PC-3 (cell line): ENCODE measurements around the gene PCDHA5. TPM values are rescaled to one million over a fixed set of nuclear protein-coding genes. Genes with fewer than 3 reads are reported as not detected.
"Not testable (repeated sequence)": the region's sequence is repeated elsewhere in the genome, so short reads cannot be mapped to it uniquely, and the experiment has no call there.

Experiments used
- ATAC-seq: fragments of 200-7000 bp; cut with Tn5 transposase; 2 replicates; pipeline ENCODE4 v1.9.1; 2020; ENCODE audit warnings: mild to moderate bottlenecking, moderate library complexity
- BruUV-seq: library from RNA; stranded (reverse); fragments of 400-500 nt; replicated peaks from 2 replicates; lab custom pipeline; 2021; lab: Mats Ljungman, UMichigan
- CTCF ChIA-PET: fragments of 300-600 bp; sonication (Branson Sonifier 250); formaldehyde crosslinking; loops from one replicate; lab custom pipeline; 2022; ENCODE audit warnings: antibody characterized with exemption; lab: Charles Lee
- POLR2A ChIA-PET: fragments of 300-600 bp; sonication (Branson Sonifier 250); formaldehyde crosslinking; loops from one replicate; lab custom pipeline; 2022; ENCODE audit warnings: antibody characterized with exemption; ENCODE audit not compliant: unreplicated experiment; lab: Charles Lee
- DNase-seq: peaks from one replicate; pipeline ENCODE4 v3.0.0-alpha.2; 2015
- H2AFZ ChIP-seq: fragments of 300-600 bp; sonication (generic); 2 replicates; pipeline ENCODE4 v1.6.0; 2016; ENCODE audit warnings: antibody characterized with exemption, low read length
- H3F3A ChIP-seq: fragments of 300-600 bp; sonication (generic); one replicate; pipeline ENCODE4 v1.6.0; 2017; ENCODE audit warnings: antibody characterized with exemption, low read length, control low read depth, mild to moderate bottlenecking; ENCODE audit not compliant: unreplicated experiment
- H3K27ac ChIP-seq: fragments of 300-600 bp; sonication (generic); 2 replicates; pipeline ENCODE4 v1.5.1; 2016; ENCODE audit warnings: mild to moderate bottlenecking, low read length
- H3K27me3 ChIP-seq: fragments of 300-600 bp; sonication (generic); 2 replicates; pipeline ENCODE4 v1.6.1; 2016; ENCODE audit warnings: low read length, mixed read lengths
- H3K36me3 ChIP-seq: fragments of 300-600 bp; sonication (generic); 2 replicates; pipeline ENCODE4 v1.6.1; 2016; ENCODE audit warnings: low read depth, mixed run types, low read length, mixed read lengths
- H3K4me1 ChIP-seq: fragments of 300-600 bp; sonication (generic); 2 replicates; pipeline ENCODE4 v1.5.1; 2016; ENCODE audit warnings: low read length; ENCODE audit not compliant: insufficient read depth
- H3K4me2 ChIP-seq: fragments of 300-600 bp; sonication (generic); 2 replicates; pipeline ENCODE4 v1.6.0; 2016; ENCODE audit warnings: low read length
- H3K4me3 ChIP-seq: fragments of 300-600 bp; sonication (generic); 2 replicates; pipeline ENCODE4 v1.5.1; 2016; ENCODE audit warnings: mild to moderate bottlenecking, low read length, mixed read lengths
- H3K79me2 ChIP-seq: fragments of 300-600 bp; sonication (generic); 2 replicates; pipeline ENCODE4 v1.6.1; 2017; ENCODE audit warnings: low read length, mixed read lengths
- H3K9ac ChIP-seq: fragments of 300-600 bp; sonication (generic); 2 replicates; pipeline ENCODE4 v1.6.0; 2016; ENCODE audit warnings: mild to moderate bottlenecking, low read length
- H3K9me2 ChIP-seq: fragments of 300-600 bp; sonication (generic); replicated peaks from 2 replicates; pipeline ENCODE4 v1.6.1; 2016; ENCODE audit warnings: mixed run types, low read length, mixed read lengths
- H3K9me3 ChIP-seq: fragments of 300-600 bp; sonication (generic); 2 replicates; pipeline ENCODE4 v1.6.1; 2016; ENCODE audit warnings: low read length, mixed read lengths
- H4K20me1 ChIP-seq: fragments of 300-600 bp; sonication (generic); 2 replicates; pipeline ENCODE4 v1.6.1; 2016; ENCODE audit warnings: low read length, mixed read lengths
- CTCF ChIP-seq: fragments of 300-600 bp; sonication (generic); conservative IDR thresholded peaks from 2 replicates; pipeline ENCODE4 v1.5.1; 2017; ENCODE audit warnings: antibody characterized with exemption, low read depth, mild to moderate bottlenecking, low read length
- EZH2 ChIP-seq: fragments of 300-600 bp; sonication (generic); IDR thresholded peaks from one replicate; pipeline ENCODE4 v1.6.1; 2017; ENCODE audit warnings: antibody characterized with exemption, mild to moderate bottlenecking, low read length; ENCODE audit not compliant: unreplicated experiment
- EZH2phosphoT487 ChIP-seq: fragments of 300-600 bp; sonication (generic); IDR thresholded peaks from 2 replicates; pipeline ENCODE4 v1.6.1; 2018; ENCODE audit warnings: mild to moderate bottlenecking, antibody characterized with exemption, low read length, borderline replicate concordance
- intact Hi-C: fragments of 100-400 bp; cut with micrococcal nuclease; formaldehyde crosslinking; loops from 2 replicates; pipeline ENCODE4 v1.9.0; 2023
- total RNA-seq: library from RNA; depleted of rRNA; stranded (reverse); fragments of >200 nt; gene quantifications from 2 replicates; pipeline ENCODE4 v1.2.3, GENCODE V29; 2014

PCDHA5 gene
- total RNA-seq, 1 experiment from 2014 or later = 1.5 TPM

- BruUV-seq, CTCF ChIA-PET, intact Hi-C loops, H3K4me3 ChIP-seq, H3K9me3 ChIP-seq, H3K36me3 ChIP-seq, H3K27me3 ChIP-seq, H3K4me1 ChIP-seq, POLR2A ChIA-PET, DNase-seq, H3K27ac ChIP-seq, H4K20me1 ChIP-seq, ATAC-seq, H3K9ac ChIP-seq, H3K9me2 ChIP-seq, H3F3A ChIP-seq, H3K4me2 ChIP-seq, H2AFZ ChIP-seq, H3K79me2 ChIP-seq: not testable (repeated sequence)
Measured at GRCh38 chr5:140802381-140802780, 19.0 kb upstream of the PCDHA5 start.

GRCh38 chr5:140802781-140803271 is 18.6 kb upstream of the PCDHA5 start:
- Histone ChIP-seq H3F3A (no peaks in the 10 kb centered on the region), H3K79me2 (no peaks in the 10 kb centered on the region), H3K27me3 (no peaks in the 10 kb centered on the region), H3K36me3 (no peaks in the 10 kb centered on the region), H4K20me1 (no peaks in the 10 kb centered on the region), H3K9me2 (no peaks in the 10 kb centered on the region), H2AFZ (no peak overlapping the region), H3K4me3 (no peak overlapping the region), H3K4me2 (no peak overlapping the region), H3K27ac (no peak overlapping the region), H3K9ac (no peak overlapping the region), H3K9me3 (no peaks in the 10 kb centered on the region), H3K4me1 (no peaks in the 10 kb centered on the region)
- ATAC-seq = no peak
- POLR2A ChIA-PET = no interaction called here
- TF ChIP-seq EZH2 (no peak), EZH2phosphoT487 (no peak), CTCF (no peak)
- BruUV-seq = no TSS peak
- CTCF ChIA-PET = no interaction called here
- intact Hi-C loops = no loop called here
- no peak for DNase-seq

GRCh38 chr5:140806834-140807775 is 14.3 kb upstream of the PCDHA5 start, which contains the start of gene PCDHA4:
PCDHA4 (plus strand) TSS chr5:140807068.
- ATAC-seq = peak; percentile 89
- TF ChIP-seq CTCF (peak; percentile 57), EZH2 (no peak)
- peak within 1 kb of the TSS; percentile 94 for H2AFZ ChIP-seq
- peak within 1 kb of the TSS; percentile 56 for H3K9ac ChIP-seq
- H3K9me2 ChIP-seq = no peaks in the 10 kb centered on the region
- H3K4me2 ChIP-seq = peak within 1 kb of the TSS; percentile 75
- ChIA-PET CTCF (interaction anchor here (0.6 to 1.5 kb wide), 2 partner anchors 14 to 266 kb away, joined by 6 to 9 read pairs; partner anchors contain the start of gene PCDHA5), POLR2A (no interaction called here)
- H3K79me2 ChIP-seq = no peaks in the 10 kb centered on the region
- no peaks in the 10 kb centered on the region for H3K9me3 ChIP-seq
- H3K27me3 ChIP-seq = no peaks in the 10 kb centered on the region
- peak; percentile 59 for DNase-seq
- intact Hi-C loops = loop anchor here (1.0 to 2.0 kb wide), 3 partner anchors 34 to 234 kb away; partner anchors contain the start of genes PCDHA12 and PCDHA8
- H3K4me3 ChIP-seq = peak within 1 kb of the TSS; percentile 72
- H3K4me1 ChIP-seq = no peaks in the 10 kb centered on the region
- H3K36me3 ChIP-seq = no peaks in the 10 kb centered on the region
- no peak within 1 kb of the TSS for H3K27ac ChIP-seq
- H4K20me1 ChIP-seq = no peaks in the 10 kb centered on the region
- BruUV-seq = TSS peak; percentile 88
- no peaks in the 10 kb centered on the region for H3F3A ChIP-seq

- H3K4me2 ChIP-seq, ATAC-seq, intact Hi-C loops, H3K9me2 ChIP-seq, H3K79me2 ChIP-seq, H3K27ac ChIP-seq, H3K4me1 ChIP-seq, H3K9ac ChIP-seq, H3K36me3 ChIP-seq, H2AFZ ChIP-seq, H3F3A ChIP-seq, POLR2A ChIA-PET, H3K27me3 ChIP-seq, H4K20me1 ChIP-seq, H3K4me3 ChIP-seq, BruUV-seq, DNase-seq, H3K9me3 ChIP-seq: not testable (repeated sequence)
- CTCF ChIA-PET = interaction anchor here (0.6 to 1.5 kb wide), 2 partner anchors 13 to 265 kb away, joined by 6 to 9 read pairs; partner anchors contain the start of gene PCDHA5
Measured at GRCh38 chr5:140808241-140808888, 13.0 kb upstream of the PCDHA5 start.
